Muscle layer of duodenum (tissue), 2 donors: ENCODE results near the gene NEU4.
"Not testable (repeated sequence)": the region's sequence is repeated elsewhere in the genome, so short reads cannot be mapped to it uniquely, and the experiment has no call there.

Experiments
- H3K27ac ChIP-seq: one replicate; pipeline ENCODE4 v1.7.0; 2013; ENCODE audit warnings: mild to moderate bottlenecking, low read length
- H3K27me3 ChIP-seq: one replicate; pipeline ENCODE4 v1.7.0; 2013; ENCODE audit warnings: low read depth, mild to moderate bottlenecking, control low read depth, low read length
- H3K36me3 ChIP-seq, 2 donors: one replicate each; pipeline ENCODE4 v1.7.0; 2013; ENCODE audit warnings: low read length in 2 of 2, control low read depth in 1 of 2, mild to moderate bottlenecking in 1 of 2; ENCODE audit not compliant: insufficient read depth in 2 of 2, control insufficient read depth in 1 of 2
- H3K4me1 ChIP-seq, 2 donors: one replicate each; pipeline ENCODE4 v1.7.0; 2013; ENCODE audit warnings: low read length in 2 of 2, mild to moderate bottlenecking in 2 of 2, control low read depth in 1 of 2, moderate library complexity in 1 of 2; ENCODE audit not compliant: insufficient read depth in 2 of 2, control insufficient read depth in 1 of 2
- H3K4me3 ChIP-seq, 2 donors: one replicate each; pipeline ENCODE4 v1.7.0; 2013; ENCODE audit warnings: low read length in 2 of 2, low read depth in 1 of 2, mild to moderate bottlenecking in 1 of 2
- H3K9me3 ChIP-seq, 2 donors: one replicate each; pipeline ENCODE4 v1.7.0; 2013; ENCODE audit warnings: low read length in 2 of 2, control low read depth in 1 of 2, mild to moderate bottlenecking in 1 of 2; ENCODE audit not compliant: control insufficient read depth in 1 of 2
- donor health status: healthy.

NEU4 gene

DNA sequence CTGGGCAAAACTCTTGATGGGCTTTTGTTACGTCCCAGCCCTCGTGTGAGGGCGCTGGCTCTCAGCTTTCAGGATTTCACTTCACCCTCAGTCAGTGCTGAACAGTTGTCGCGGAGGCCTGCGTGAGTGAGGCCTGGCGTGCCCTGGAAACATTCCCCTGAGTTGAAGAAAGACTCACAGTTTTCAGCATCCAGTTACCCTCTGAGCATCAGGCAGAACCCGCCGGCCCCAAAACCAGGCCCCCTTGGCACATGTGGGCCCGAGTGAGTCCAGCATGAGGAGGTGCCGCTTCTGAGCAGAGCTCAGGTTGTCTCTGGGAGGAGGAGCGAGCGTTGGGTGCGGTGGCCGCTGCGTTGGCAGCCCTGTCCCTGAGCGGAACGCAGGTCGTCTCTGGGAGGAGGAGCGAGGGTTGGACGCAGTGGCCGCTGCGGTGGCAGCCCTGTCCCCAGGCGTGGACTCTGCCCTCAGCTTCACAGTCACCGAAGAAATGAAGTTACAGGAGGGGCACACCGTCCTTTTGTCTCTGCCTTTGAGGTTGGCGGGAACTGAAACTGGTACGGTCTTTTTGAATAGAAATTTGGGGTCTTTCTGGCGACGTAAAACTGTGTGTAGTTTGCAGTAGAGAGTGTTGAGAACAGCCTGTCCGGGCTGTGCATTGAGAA, at the start of gene NEU4:
Gene NEU4 (plus strand): TSS at position 473 of the 662 bp plus-strand sequence. CDS start 5,292 bp downstream, outside the sequence.
- peaks cover 0 to 10% of the 10 kb centered on the region in 2 donors for H3K4me1 ChIP-seq
- no peak within 1 kb of the TSS for H3K4me3 ChIP-seq
- no peak within 1 kb of the TSS for H3K27ac ChIP-seq
- no peaks in the 10 kb centered on the region for H3K9me3 ChIP-seq
- peaks cover 11% of the 10 kb centered on the region for H3K27me3 ChIP-seq
- H3K36me3 ChIP-seq: no peaks in the 10 kb centered on the region

GRCh38 chr2:241759893-241760292, 49.1 kb upstream of the NEU4 start:
- not testable (repeated sequence) for H3K9me3 ChIP-seq, H3K4me1 ChIP-seq, H3K4me3 ChIP-seq, H3K27ac ChIP-seq, H3K27me3 ChIP-seq
- peaks cover 6 to 56% of the 10 kb centered on the region in 2 donors for H3K36me3 ChIP-seq

GRCh38 chr2:241760301-241760771, 48.7 kb upstream of the NEU4 start:
- Histone ChIP-seq H3K36me3 (peaks cover 6 to 53% of the 10 kb centered on the region in 2 donors), H3K27me3 (no peaks in the 10 kb centered on the region), H3K4me1 (no peaks in the 10 kb centered on the region), H3K27ac (no peak overlapping the region), H3K4me3 (no peak overlapping the region), H3K9me3 (no peaks in the 10 kb centered on the region)

DNA sequence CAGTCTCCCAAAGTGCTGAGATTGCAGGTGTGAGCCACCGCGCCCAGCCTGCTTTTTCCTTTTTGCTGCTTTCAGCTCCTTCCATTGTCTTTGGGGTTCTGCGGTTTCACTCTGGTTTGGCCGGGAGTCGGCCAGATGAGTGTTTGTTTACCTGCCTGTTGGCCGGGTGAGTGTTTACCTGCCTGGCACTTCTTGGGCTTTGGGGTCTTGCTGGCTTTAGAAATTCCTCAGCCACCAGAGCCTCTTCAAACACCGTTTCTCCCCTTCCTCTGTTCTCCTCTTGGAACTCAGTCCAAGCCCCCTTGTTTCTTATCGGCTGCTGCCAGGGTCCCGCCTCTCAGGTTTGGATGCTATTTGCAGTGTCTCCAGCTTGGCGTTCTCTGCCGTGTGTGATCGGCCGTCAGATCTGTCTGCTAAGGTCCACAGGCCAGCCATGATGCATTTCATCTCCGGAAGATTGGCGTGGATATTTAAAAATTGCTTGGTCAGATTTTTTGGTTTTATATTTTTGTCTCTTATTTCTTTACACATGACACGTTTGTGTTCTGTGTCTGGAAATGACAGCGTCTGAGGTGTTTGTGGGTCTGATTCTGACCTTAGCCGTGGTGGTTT, 46.6 kb upstream of the NEU4 start:
- Histone ChIP-seq H3K4me1 (no peaks in the 10 kb centered on the region), H3K36me3 (peaks cover 6 to 32% of the 10 kb centered on the region in 2 donors), H3K27me3 (no peaks in the 10 kb centered on the region), H3K27ac (no peak overlapping the region), H3K9me3 (no peaks in the 10 kb centered on the region), H3K4me3 (no peak overlapping the region)

- H3K4me1 ChIP-seq: no peaks in the 10 kb centered on the region
- H3K9me3 ChIP-seq: no peaks in the 10 kb centered on the region
- peaks cover 6 to 32% of the 10 kb centered on the region in 2 donors for H3K36me3 ChIP-seq
- no peaks in the 10 kb centered on the region for H3K27me3 ChIP-seq
- no peak overlapping the region for H3K4me3 ChIP-seq
- no peak overlapping the region for H3K27ac ChIP-seq
Observed at GRCh38 chr2:241762933-241763369, 46.0 kb upstream of the NEU4 start.

DNA sequence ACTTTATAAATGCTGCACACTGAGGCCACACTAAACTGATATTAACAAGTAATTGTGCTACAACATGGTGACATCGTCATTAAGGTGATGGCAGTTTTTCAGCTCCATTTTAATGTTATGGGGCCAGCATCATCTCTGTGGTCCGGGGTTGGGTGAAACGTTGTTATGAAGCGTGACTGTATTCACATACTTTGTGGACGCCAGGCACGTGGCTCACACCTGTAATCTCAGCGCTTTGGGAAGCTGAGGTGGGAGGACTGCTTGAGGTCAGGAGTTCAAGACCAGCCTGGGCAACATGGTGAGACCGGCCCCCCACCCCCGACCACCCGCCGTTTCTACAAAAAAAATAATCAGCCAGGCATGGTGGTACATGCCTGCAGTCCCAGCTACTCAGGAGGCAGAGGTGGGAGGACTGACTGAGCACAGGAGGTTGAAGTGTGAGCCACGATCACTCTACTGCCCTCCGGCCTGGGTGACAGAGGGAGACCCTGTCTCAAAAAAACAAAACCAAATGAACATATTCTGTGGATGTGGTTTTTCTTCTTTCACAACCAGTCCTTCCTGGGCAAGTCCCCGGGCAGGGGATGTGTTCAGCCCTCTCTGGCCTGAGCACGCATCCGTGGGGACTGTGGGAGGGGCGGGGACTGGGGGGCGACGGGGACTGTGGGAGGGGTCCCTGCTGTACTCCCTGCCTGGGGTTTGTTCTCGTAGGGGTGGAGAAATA, 45.3 kb upstream of the NEU4 start:
- no peaks in the 10 kb centered on the region for H3K27me3 ChIP-seq
- H3K4me1 ChIP-seq: no peaks in the 10 kb centered on the region
- no peaks in the 10 kb centered on the region for H3K9me3 ChIP-seq
- H3K27ac ChIP-seq: no peak overlapping the region
- peaks cover 6 to 32% of the 10 kb centered on the region in 2 donors for H3K36me3 ChIP-seq
- H3K4me3 ChIP-seq: no peak overlapping the region

GRCh38 chr2:241764275-241765241, 44.4 kb upstream of the NEU4 start:
- Histone ChIP-seq H3K36me3 (peaks cover 6 to 25% of the 10 kb centered on the region in 2 donors), H3K4me3 (no peak overlapping the region), H3K27me3 (no peaks in the 10 kb centered on the region), H3K4me1 (no peaks in the 10 kb centered on the region), H3K9me3 (no peaks in the 10 kb centered on the region), H3K27ac (no peak overlapping the region)

DNA sequence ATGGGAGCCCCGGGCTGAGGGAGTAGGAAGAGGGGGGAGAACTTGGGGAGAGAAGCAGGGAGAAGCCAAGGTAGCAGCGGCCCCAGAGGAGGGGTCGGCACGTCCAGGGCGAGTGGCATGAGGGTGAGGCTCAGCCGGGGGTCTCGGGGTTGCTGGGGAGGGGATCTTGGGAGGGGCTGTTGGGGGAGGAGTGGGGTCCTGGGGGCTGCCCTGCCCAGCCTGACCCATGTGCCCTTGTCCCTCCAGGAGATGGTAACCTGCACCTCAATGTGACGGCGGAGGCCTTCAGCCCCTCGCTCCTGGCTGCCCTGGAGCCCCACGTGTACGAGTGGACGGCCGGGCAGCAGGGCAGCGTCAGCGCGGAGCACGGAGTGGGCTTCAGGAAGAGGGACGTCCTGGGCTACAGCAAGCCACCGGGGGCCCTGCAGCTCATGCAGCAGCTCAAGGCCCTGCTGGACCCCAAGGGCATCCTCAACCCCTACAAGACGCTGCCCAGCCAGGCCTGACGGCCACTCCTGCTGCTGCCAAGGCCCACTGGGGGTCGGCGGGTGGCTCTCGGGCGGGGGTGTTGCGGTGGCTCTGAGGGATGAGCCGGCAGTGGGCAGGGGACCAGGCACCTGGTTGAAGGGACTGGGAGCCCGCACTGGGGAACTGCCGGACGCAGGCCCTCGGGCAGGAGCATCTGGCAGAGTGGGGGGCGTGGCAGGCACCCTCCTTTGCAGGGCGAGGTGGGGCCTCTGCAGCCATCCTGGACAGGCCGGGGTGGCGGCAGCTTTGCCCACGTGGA, 41.3 kb upstream of the NEU4 start:
- peaks cover 0 to 7% of the 10 kb centered on the region in 2 donors for H3K4me1 ChIP-seq
- H3K36me3 ChIP-seq: peaks cover 0 to 7% of the 10 kb centered on the region in 2 donors
- H3K27me3 ChIP-seq: no peaks in the 10 kb centered on the region
- no peak overlapping the region for H3K4me3 ChIP-seq
- no peak overlapping the region for H3K27ac ChIP-seq
- no peaks in the 10 kb centered on the region for H3K9me3 ChIP-seq

- Histone ChIP-seq H3K9me3 (no peaks in the 10 kb centered on the region), H3K27ac (no peak overlapping the region), H3K36me3 (peaks cover 0 to 5% of the 10 kb centered on the region in 2 donors), H3K4me3 (no peak overlapping the region), H3K27me3 (no peaks in the 10 kb centered on the region), H3K4me1 (peaks cover 0 to 7% of the 10 kb centered on the region in 2 donors)
Observed at GRCh38 chr2:241768251-241768711, 40.7 kb upstream of the NEU4 start.

- no peaks in the 10 kb centered on the region for H3K9me3 ChIP-seq
- H3K4me3 ChIP-seq: no peak overlapping the region
- H3K27ac ChIP-seq: no peak overlapping the region
- no peaks in the 10 kb centered on the region for H3K27me3 ChIP-seq
- H3K36me3 ChIP-seq: peaks cover 0 to 4% of the 10 kb centered on the region in 2 donors
- H3K4me1 ChIP-seq: peaks cover 0 to 7% of the 10 kb centered on the region in 2 donors
Observed at GRCh38 chr2:241768850-241769249, 40.1 kb upstream of the NEU4 start.
